ENCODE measurements around the gene TMEM272.

The TMEM272 gene

GRCh38 chr13:51820016-51820597 is 24.9 kb downstream of the TMEM272 start:
- no peak for DNase-seq (ENCODE audit: low read depth in 1 of 2, low spot score in 1 of 2)
- Histone ChIP-seq H3K27ac (replicated peaks) (no peak overlapping the region), H3K27me3 (ENCODE audit: insufficient read depth, poor library complexity, severe bottlenecking) (no peaks in the 10 kb centered on the region), H3K4me3 (replicated peaks; ENCODE audit: insufficient read depth, low read length) (no peak overlapping the region)
- TF ChIP-seq REST (IDR thresholded peaks at IDR 0.05; ENCODE audit: insufficient replicate concordance, low read depth) (no peak), POLR2AphosphoS5 (IDR thresholded peaks at IDR 0.05; ENCODE audit: low read depth) (no peak), SPI1 (IDR thresholded peaks at IDR 0.05; ENCODE audit: borderline replicate concordance, low read depth) (no peak), CTCF (IDR thresholded peaks at IDR 0.05; ENCODE audit: insufficient read depth, low read length) (no peak), GABPA (IDR thresholded peaks at IDR 0.05; ENCODE audit: low read depth) (no peak)

- Histone ChIP-seq H3K27ac (replicated peaks) (no peak overlapping the region), H3K27me3 (ENCODE audit: insufficient read depth, poor library complexity, severe bottlenecking) (no peaks in the 10 kb centered on the region)
- TF ChIP-seq SPI1 (IDR thresholded peaks at IDR 0.05; ENCODE audit: borderline replicate concordance, low read depth), result no peak
- TF ChIP-seq REST (IDR thresholded peaks at IDR 0.05; ENCODE audit: insufficient replicate concordance, low read depth), result no peak
- no peak for TF ChIP-seq GABPA (IDR thresholded peaks at IDR 0.05; ENCODE audit: low read depth)
- no peak for TF ChIP-seq CTCF (IDR thresholded peaks at IDR 0.05; ENCODE audit: insufficient read depth, low read length)
- no peak for TF ChIP-seq POLR2AphosphoS5 (IDR thresholded peaks at IDR 0.05; ENCODE audit: low read depth)
Measured at GRCh38 chr13:51819544-51819943, 25.4 kb downstream of the TMEM272 start.

GRCh38 chr13:51818781-51819511 is 26.0 kb downstream of the TMEM272 start:
- DNase-seq (ENCODE audit: low read depth in 1 of 2, low spot score in 1 of 2), result no peak
- Histone ChIP-seq H3K27ac (replicated peaks) (no peak overlapping the region), H3K27me3 (ENCODE audit: insufficient read depth, poor library complexity, severe bottlenecking) (no peaks in the 10 kb centered on the region), H3K4me3 (replicated peaks; ENCODE audit: insufficient read depth, low read length) (no peak overlapping the region)
- TF ChIP-seq GABPA (IDR thresholded peaks at IDR 0.05; ENCODE audit: low read depth), result no peak
- TF ChIP-seq CTCF (IDR thresholded peaks at IDR 0.05; ENCODE audit: insufficient read depth, low read length), result no peak
- no peak for TF ChIP-seq POLR2AphosphoS5 (IDR thresholded peaks at IDR 0.05; ENCODE audit: low read depth)
- no peak for TF ChIP-seq REST (IDR thresholded peaks at IDR 0.05; ENCODE audit: insufficient replicate concordance, low read depth)
- TF ChIP-seq SPI1 (IDR thresholded peaks at IDR 0.05; ENCODE audit: borderline replicate concordance, low read depth), result no peak

More at GRCh38 chr13:51819544-51819943, 25.4 kb downstream of the TMEM272 start:
- DNase-seq (ENCODE audit: low read depth in 1 of 2, low spot score in 1 of 2), result no peak
- H3K4me3 ChIP-seq (replicated peaks; ENCODE audit: insufficient read depth, low read length), result no peak overlapping the region

All from HL-60 (cell line).